HEK293 (cell line): Measurements from ENCODE around the gene P2RX7.
A peak's percentile ranks its signal among the peaks of the same experiment; 100 is the strongest.

ENCODE experiments used
- CTCF ChIA-PET: fragments of 350-600 bp; formaldehyde crosslinking; extraction: SDS; loops from one replicate; lab custom pipeline; 2021; ENCODE audit warnings: antibody characterized with exemption; lab: Yijun Ruan, JAX
- POLR2A ChIA-PET: fragments of 300-600 bp; formaldehyde crosslinking; extraction: SDS; loops from one replicate; lab custom pipeline; 2020; ENCODE audit warnings: antibody characterized with exemption, inconsistent platforms; lab: Yijun Ruan, JAX
- H3K27ac ChIP-seq: fragments of 200-500 bp; sonication (Bioruptor generic); 2 replicates; pipeline ENCODE4 v1.5.1; 2014; ENCODE audit warnings: low read depth, low read length, control low read depth, inconsistent platforms; ENCODE audit errors: extremely low read depth
- H3K36me3 ChIP-seq, 2 experiments: fragments of 200-500 bp in 1 of 2; sonication (Bioruptor generic) in 1 of 2; 1 replicate in 1 of 2; 2 replicates in 1 of 2; pipeline ENCODE4 v1.5.1; 2014 to 2017; ENCODE audit warnings: inconsistent platforms in 2 of 2, low read length in 2 of 2; ENCODE audit not compliant: control insufficient read depth in 2 of 2, insufficient read depth in 1 of 2
- H3K4me1 ChIP-seq: fragments of 200-500 bp; sonication (Bioruptor generic); 2 replicates; pipeline ENCODE4 v1.5.1; 2014; ENCODE audit warnings: mild to moderate bottlenecking, low read length, inconsistent platforms; ENCODE audit not compliant: control insufficient read depth, insufficient read depth
- H3K4me3 ChIP-seq: 2 replicates; pipeline ENCODE4 v1.5.1; 2011; ENCODE audit warnings: low read depth, mild to moderate bottlenecking, control low read depth, low read length, moderate library complexity
- H3K9me3 ChIP-seq: fragments of 200-500 bp; sonication (Bioruptor generic); 2 replicates; pipeline ENCODE4 v1.5.1; 2014; ENCODE audit warnings: low read depth, low read length, inconsistent platforms; ENCODE audit not compliant: control insufficient read depth, insufficient read depth
- AEBP2 ChIP-seq: fragments of 450-650 bp; formaldehyde crosslinking; IDR thresholded peaks from 2 replicates; pipeline ENCODE4 v1.5.1; 2016; ENCODE audit warnings: missing biosample characterization, missing genetic modification characterization, borderline replicate concordance
- EGR2 ChIP-seq: fragments of 450-650 bp; formaldehyde crosslinking; IDR thresholded peaks from 2 replicates; pipeline ENCODE4 v1.5.1; 2016; ENCODE audit warnings: low read depth, missing biosample characterization, missing genetic modification characterization
- GLI4 ChIP-seq: fragments of 450-650 bp; formaldehyde crosslinking; IDR thresholded peaks from 2 replicates; pipeline ENCODE4 v1.5.1; 2016; ENCODE audit warnings: missing biosample characterization, missing genetic modification characterization
- KLF16 ChIP-seq: fragments of 450-650 bp; formaldehyde crosslinking; IDR thresholded peaks from 2 replicates; pipeline ENCODE4 v1.5.1; 2017; ENCODE audit warnings: missing biosample characterization, missing genetic modification characterization
- WT1 ChIP-seq: fragments of 450-650 bp; formaldehyde crosslinking; IDR thresholded peaks from 2 replicates; pipeline ENCODE4 v1.5.1; 2016; ENCODE audit warnings: missing biosample characterization, missing genetic modification characterization
- ZBTB21 ChIP-seq: fragments of 450-650 bp; formaldehyde crosslinking; IDR thresholded peaks from 2 replicates; pipeline ENCODE4 v1.5.1; 2017; ENCODE audit warnings: missing biosample characterization, missing genetic modification characterization
- ZFP41 ChIP-seq: fragments of 450-650 bp; formaldehyde crosslinking; IDR thresholded peaks from 2 replicates; pipeline ENCODE4 v1.5.1; 2016; ENCODE audit warnings: missing biosample characterization, missing genetic modification characterization, borderline replicate concordance
- ZNF175 ChIP-seq: fragments of 450-650 bp; formaldehyde crosslinking; IDR thresholded peaks from 2 replicates; pipeline ENCODE4 v1.5.1; 2016; ENCODE audit warnings: missing biosample characterization, missing genetic modification characterization
- ZNF184 ChIP-seq: fragments of 450-650 bp; IDR thresholded peaks from 2 replicates; pipeline ENCODE4 v1.5.1; 2018; ENCODE audit warnings: missing biosample characterization, mild to moderate bottlenecking, missing genetic modification characterization
- ZNF202 ChIP-seq: fragments of 450-650 bp; formaldehyde crosslinking; IDR thresholded peaks from 2 replicates; pipeline ENCODE4 v1.5.1; 2016; ENCODE audit warnings: missing biosample characterization, missing genetic modification characterization, borderline replicate concordance
- ZNF211 ChIP-seq: fragments of 450-650 bp; formaldehyde crosslinking; IDR thresholded peaks from 2 replicates; pipeline ENCODE4 v1.5.1; 2016; ENCODE audit warnings: low read depth, missing biosample characterization, missing genetic modification characterization
- ZNF23 ChIP-seq: fragments of 450-650 bp; formaldehyde crosslinking; IDR thresholded peaks from 2 replicates; pipeline ENCODE4 v1.5.1; 2016; ENCODE audit warnings: missing biosample characterization, missing genetic modification characterization, borderline replicate concordance
- ZNF341 ChIP-seq: fragments of 450-650 bp; formaldehyde crosslinking; IDR thresholded peaks from 2 replicates; pipeline ENCODE4; 2016; ENCODE audit warnings: low read depth, missing biosample characterization, missing genetic modification characterization
- ZNF530 ChIP-seq: fragments of 450-650 bp; formaldehyde crosslinking; IDR thresholded peaks from 2 replicates; pipeline ENCODE4 v1.5.1; 2016; ENCODE audit warnings: low read depth, missing biosample characterization, missing genetic modification characterization
- ZNF544 ChIP-seq: fragments of 450-650 bp; formaldehyde crosslinking; IDR thresholded peaks from 2 replicates; pipeline ENCODE4 v1.5.0; 2017; ENCODE audit warnings: missing biosample characterization, missing genetic modification characterization
- ZNF692 ChIP-seq: fragments of 450-650 bp; formaldehyde crosslinking; IDR thresholded peaks from 2 replicates; pipeline ENCODE4 v1.5.1; 2016; ENCODE audit warnings: missing biosample characterization, missing genetic modification characterization
- ZNF777 ChIP-seq: fragments of 450-650 bp; formaldehyde crosslinking; IDR thresholded peaks from 2 replicates; pipeline ENCODE4 v1.5.1; 2017; ENCODE audit warnings: missing biosample characterization, missing genetic modification characterization, borderline replicate concordance
- ZNF792 ChIP-seq: fragments of 450-650 bp; formaldehyde crosslinking; IDR thresholded peaks from 2 replicates; pipeline ENCODE4 v1.5.1; 2016; ENCODE audit warnings: missing biosample characterization, missing genetic modification characterization
- ZNF843 ChIP-seq: fragments of 450-650 bp; formaldehyde crosslinking; IDR thresholded peaks from 2 replicates; pipeline ENCODE4 v1.5.1; 2016; ENCODE audit warnings: missing biosample characterization, missing genetic modification characterization
- ZXDB ChIP-seq: fragments of 450-650 bp; formaldehyde crosslinking; IDR thresholded peaks from 2 replicates; pipeline ENCODE4 v1.5.1; 2016; ENCODE audit warnings: missing biosample characterization, missing genetic modification characterization
- TF ChIP-seq, protein P1 (sequence below): fragments of 450-650 bp; formaldehyde crosslinking; optimal IDR thresholded peaks from 2 replicates; pipeline ENCODE3; 2016; ENCODE audit warnings: missing biosample characterization, mild to moderate bottlenecking, missing genetic modification characterization

P2RX7 gene

DNA sequence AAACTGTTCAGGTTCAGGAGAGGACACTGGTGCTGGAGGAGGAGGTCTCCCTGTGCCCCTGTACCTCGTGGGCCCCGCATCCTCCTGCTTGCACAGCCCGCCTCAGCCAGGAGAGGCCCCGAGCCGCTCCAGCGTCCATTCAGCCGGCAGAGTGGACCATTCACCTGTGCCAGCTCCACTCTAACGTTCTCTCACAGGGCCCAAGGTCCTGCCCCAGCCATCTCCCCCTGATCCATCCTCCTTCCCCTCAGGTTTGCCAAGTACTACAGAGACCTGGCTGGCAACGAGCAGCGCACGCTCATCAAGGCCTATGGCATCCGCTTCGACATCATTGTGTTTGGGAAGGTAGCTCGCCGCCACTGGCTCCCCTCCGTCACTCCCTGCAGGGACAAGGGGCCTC lies 99.5 kb downstream of the P2RX7 start:
- TF ChIP-seq ZNF692 (tag by site-specific recombination) = peak; percentile 52; the same call in 1 of the 2 replicates
- TF ChIP-seq ZFP41 (tag by site-specific recombination) = no peak
- no peaks in the 10 kb centered on the region for H3K4me1 ChIP-seq
- no peak overlapping the region for H3K4me3 ChIP-seq
- CTCF ChIA-PET = interaction anchor here (0.9 kb wide), 1 partner anchor 11 kb away, joined by 4 read pairs; no protein-coding TSS in a partner anchor
- peaks cover 7 to 48% of the 10 kb centered on the region in 2 experiments; a peak in 2 of 3 replicates for H3K36me3 ChIP-seq
- H3K27ac ChIP-seq = no peak overlapping the region
- H3K9me3 ChIP-seq = no peaks in the 10 kb centered on the region
- POLR2A ChIA-PET = no interaction called here

- TF ChIP-seq ZNF202 (tag by site-specific recombination) (no peak), ZNF175 (tag by site-specific recombination) (no peak), ZNF843 (tag by site-specific recombination) (no peak), KLF16 (no peak), ZNF792 (tag by site-specific recombination) (no peak), ZNF777 (tag by site-specific recombination) (no peak), GLI4 (tag by site-specific recombination) (no peak), WT1 (tag by site-specific recombination) (no peak), ZNF530 (tag by site-specific recombination) (no peak), ZBTB21 (tag by site-specific recombination) (no peak), ZNF544 (no peak), AEBP2 (tag by site-specific recombination) (no peak), ZXDB (tag by site-specific recombination) (no peak), ZNF341 (tag by site-specific recombination) (no peak), ZNF184 (tag by site-specific recombination) (no peak), ZNF211 (tag by site-specific recombination) (no peak), ZNF23 (tag by site-specific recombination) (no peak), EGR2 (no peak)
- TF ChIP-seq, protein P1, sequence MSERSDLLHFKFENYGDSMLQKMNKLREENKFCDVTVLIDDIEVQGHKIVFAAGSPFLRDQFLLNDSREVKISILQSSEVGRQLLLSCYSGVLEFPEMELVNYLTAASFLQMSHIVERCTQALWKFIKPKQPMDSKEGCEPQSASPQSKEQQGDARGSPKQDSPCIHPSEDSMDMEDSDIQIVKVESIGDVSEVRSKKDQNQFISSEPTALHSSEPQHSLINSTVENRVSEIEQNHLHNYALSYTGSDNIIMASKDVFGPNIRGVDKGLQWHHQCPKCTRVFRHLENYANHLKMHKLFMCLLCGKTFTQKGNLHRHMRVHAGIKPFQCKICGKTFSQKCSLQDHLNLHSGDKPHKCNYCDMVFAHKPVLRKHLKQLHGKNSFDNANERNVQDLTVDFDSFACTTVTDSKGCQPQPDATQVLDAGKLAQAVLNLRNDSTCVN (tag by site-specific recombination) = no peak
- Histone ChIP-seq H3K4me3 (no peak overlapping the region), H3K27ac (no peak overlapping the region), H3K36me3 (peaks cover 8 to 57% of the 10 kb centered on the region in 2 experiments; a peak in 2 of 3 replicates), H3K4me1 (no peaks in the 10 kb centered on the region), H3K9me3 (no peaks in the 10 kb centered on the region)
- ChIA-PET POLR2A (no interaction called here), CTCF (interaction anchor here (0.7 kb wide), 1 partner anchor 925 kb away, joined by 3 read pairs; no protein-coding TSS in a partner anchor)
Observed at GRCh38 chr12:121232977-121233627, 100.4 kb downstream of the P2RX7 start.
